Right ventricle myocardium inferior (tissue), 1 donor: Measurements from ENCODE around the gene BPIFA2. TPM values are rescaled to one million over a fixed set of nuclear protein-coding genes. Genes with fewer than 3 reads are reported as not detected.
"Not testable (repeated sequence)": the region's sequence is repeated elsewhere in the genome, so short reads cannot be mapped to it uniquely, and the experiment has no call there.

ENCODE experiments used
- ATAC-seq: fragments of 200-7000 bp; cut with Tn5 transposase; one replicate; pipeline ENCODE4 v1.9.1; 2020; ENCODE audit warnings: mild to moderate bottlenecking, moderate library complexity
- DNase-seq: peaks from one replicate; pipeline ENCODE4 v3.0.0; 2021; ENCODE audit errors: missing footprints
- intact Hi-C: fragments of 100-400 bp; cut with DNase I; formaldehyde crosslinking; loops from one replicate; pipeline ENCODE4 v1.11.0; 2022
- total RNA-seq: library from RNA; stranded (reverse); fragmentation: NEBNext Ultra II Directional; extraction: Animal tissue kit (Norgen Biotek cat#: 25700); gene quantifications from one replicate; pipeline ENCODE4 v1.2.1, GENCODE V29; 2021
- donor health status: DM: no; HTN: yes; CAD: no; lungs with severe emphysema.

BPIFA2 gene
- total RNA-seq, 1 donor from 2014 or later, result not detected

DNA sequence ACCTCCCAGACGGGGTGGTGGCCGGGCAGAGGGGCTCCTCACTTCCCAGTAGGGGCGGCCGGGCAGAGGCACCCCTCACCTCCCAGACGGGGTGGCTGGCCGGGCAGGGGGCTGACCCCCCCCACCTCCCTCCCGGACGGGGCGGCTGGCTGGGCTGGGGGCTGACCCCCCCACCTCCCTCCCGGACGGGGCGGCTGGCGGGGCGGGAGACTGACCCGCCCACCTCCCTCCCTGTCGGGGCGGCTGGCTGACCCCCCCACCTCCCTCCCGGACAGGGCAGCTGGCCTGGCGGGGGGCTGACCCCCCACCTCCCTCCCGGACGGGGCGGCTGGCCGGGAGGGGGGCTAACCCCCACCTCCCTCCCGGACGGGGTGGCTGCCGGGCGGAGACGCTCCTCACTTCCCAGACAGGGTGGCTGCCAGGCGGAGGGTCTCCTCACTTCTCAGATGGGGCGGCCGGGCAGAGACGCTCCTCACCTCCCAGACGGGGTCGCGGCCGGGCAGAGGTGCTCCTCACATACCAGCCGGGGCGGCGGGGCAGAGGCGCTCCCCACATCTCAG, 17.2 kb downstream of the BPIFA2 start:
- DNase-seq, result not testable (repeated sequence)

DNA sequence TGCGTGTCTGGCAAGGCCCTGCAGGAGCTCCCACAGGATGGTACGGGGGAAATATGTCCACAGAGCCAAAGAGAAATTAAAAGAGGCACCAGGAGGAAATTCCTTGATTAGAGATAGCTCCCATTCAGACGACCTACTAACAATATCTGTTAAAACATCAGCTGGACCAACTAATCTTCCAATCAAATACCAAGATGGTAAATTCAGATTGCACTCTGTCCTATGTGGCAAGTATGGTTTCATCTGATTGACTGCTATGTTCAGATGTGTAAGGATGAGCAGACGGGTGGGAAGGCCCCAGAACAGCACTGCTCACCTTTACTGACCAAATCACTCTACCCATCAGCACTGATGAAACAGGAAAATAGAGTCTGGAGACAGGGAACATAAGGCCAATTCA, 19.5 kb downstream of the BPIFA2 start:
- no peak for DNase-seq
- no peak for ATAC-seq
- intact Hi-C loops, result no loop called here

More for the DNA sequence above, 17.2 kb downstream of the BPIFA2 start:
- intact Hi-C loops, ATAC-seq: not testable (repeated sequence)

DNA sequence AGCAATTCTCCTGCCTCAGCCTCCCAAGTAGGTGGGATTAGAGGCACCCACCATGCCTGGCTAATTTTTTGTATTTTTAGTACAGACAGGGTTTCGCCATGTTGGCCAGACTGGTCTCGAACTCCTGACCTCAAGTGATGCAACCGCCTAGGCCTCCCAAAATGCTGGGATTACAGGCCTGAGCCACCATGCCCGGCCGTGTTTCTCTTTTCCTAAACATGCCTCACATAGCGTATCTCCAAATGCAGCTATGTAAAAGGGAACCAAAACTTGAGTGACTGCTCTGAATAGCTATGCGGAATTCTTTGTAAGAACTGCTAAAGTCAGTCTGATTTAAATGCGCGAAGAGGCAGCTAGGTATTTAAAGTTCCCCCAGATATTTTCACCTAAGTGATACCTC, 20.5 kb downstream of the BPIFA2 start:
- ATAC-seq (no peak), DNase-seq (no peak)
- intact Hi-C loops, result no loop called here

DNA sequence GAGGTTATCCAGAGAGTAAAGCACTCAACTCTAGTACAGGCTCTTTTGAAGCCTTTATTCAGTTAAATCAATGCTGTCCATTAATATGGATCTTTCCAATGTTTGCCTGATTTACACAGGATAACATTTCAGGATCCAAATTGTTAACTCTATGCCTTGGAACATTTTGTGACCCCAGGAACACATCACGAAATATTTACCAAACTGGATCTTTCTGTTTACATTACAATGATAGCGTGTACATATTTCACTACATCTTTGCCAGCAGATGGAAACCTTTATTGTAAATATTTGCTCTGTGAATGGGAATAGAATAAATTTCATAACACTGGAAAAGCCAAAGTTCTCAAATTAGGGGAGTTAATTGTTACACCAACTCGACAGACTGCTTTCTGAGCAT, 23.5 kb downstream of the BPIFA2 start:
- intact Hi-C loops, result no loop called here
- no peak for ATAC-seq
- no peak for DNase-seq

DNA sequence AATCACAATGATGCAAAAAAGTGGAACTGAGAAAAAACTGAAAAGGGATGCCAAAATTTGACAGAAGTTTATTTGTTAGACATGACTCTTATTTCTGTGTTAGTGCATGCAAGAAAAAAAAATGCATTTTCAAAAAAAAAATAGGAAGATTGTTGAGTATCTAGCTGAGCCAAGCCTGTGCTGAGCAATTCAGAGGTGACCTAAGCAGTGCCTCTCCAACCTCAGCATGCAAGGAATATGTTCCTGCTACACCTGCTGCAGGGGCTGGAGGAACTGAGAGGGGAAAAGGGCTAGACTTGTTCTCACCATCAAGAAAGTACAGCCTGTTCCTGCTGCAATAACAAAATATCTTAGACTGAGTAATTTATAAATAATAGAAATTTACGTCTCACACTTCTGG, 24.0 kb downstream of the BPIFA2 start:
- intact Hi-C loops, result no loop called here
- DNase-seq, result no peak
- ATAC-seq, result no peak

DNA sequence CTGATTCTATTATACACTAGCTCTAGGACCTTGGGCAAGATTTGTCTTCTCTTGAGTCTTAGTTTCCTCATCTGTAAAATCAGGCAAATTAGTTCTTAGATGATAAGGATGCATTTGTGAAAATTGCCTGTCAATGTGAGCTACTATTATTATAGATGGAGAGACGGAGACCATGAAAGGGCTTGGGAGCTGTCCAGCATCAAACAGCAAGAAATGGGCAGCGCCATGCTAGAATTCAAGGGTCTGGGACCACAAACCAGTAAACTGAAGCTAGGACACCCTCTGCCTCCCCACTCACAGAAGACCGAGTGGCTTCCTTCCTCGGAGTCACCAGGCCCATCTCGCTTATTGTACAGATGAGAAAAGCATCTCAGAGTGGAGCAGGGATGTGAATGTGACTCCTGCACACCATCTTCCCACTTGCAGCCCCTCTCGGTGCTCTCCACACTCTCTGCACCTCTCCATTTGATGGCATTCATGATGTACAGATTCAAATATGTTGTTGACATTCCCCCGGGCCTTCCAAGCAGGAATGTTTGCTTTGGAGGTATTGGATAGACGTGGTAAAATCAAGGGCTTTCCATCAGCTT, 25.0 kb downstream of the BPIFA2 start:
- DNase-seq (no peak), ATAC-seq (no peak)
- intact Hi-C loops, result no loop called here

DNA sequence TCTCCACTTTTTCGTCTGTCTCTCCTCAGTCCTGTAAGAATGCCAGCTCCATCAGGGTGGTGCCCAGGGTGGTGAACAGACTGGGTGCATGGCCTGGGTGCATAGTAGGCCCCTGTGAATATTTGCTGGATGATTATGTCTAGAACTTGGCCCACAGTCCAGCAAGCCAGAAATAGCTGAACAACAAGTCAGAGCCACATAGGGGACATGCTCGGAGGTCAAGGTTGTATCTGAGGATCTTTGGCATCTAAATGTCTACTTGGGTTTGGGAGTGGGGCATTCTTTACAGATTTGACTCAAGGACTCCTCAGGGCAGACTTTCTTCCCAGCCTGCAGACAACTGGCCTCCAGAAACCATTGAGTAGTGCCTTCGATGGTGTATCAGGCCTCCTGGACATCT, 31.1 kb downstream of the BPIFA2 start:
- intact Hi-C loops, result no loop called here
- DNase-seq (no peak), ATAC-seq (no peak)

DNA sequence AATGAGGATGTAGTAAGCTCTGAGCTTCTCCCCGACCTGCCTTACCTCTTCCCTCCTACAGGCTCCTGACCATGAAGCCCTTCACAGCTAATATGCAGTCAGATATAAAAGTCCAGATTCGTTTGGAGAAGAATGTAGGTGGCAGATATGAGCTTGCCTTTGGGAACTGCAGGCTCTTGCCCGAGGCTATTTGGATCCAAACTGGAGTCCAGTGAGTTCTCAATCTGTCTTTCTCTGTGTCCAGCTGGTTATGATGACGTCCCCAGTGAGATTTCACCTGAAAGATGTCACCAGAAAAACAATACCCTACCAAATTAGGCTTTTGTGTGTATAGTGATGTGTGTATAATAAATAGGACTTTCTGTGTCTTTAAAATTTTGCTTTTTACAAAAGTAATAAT, 34.5 kb downstream of the BPIFA2 start:
- ATAC-seq, result no peak
- no peak for DNase-seq
- intact Hi-C loops, result no loop called here

DNA sequence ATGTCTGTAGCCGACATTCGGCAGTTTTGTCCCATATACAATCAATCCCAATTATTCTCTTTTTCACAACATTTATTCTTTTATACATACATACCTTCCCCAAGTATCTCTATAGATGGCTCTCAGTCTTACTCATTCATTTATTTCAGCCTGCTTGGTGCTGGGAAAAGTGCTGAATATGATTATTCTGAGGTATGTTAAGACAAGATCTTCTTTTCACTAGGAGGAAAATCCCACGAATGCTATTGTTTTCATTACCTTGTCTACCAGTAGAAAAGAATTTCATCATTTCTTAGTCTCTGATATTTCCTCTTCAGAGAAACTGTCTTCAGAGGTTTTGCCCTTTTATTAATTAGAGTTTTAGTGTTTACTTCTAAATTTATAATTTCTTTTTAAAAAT, 35.5 kb downstream of the BPIFA2 start:
- DNase-seq (no peak), ATAC-seq (no peak)
- intact Hi-C loops, result no loop called here

DNA sequence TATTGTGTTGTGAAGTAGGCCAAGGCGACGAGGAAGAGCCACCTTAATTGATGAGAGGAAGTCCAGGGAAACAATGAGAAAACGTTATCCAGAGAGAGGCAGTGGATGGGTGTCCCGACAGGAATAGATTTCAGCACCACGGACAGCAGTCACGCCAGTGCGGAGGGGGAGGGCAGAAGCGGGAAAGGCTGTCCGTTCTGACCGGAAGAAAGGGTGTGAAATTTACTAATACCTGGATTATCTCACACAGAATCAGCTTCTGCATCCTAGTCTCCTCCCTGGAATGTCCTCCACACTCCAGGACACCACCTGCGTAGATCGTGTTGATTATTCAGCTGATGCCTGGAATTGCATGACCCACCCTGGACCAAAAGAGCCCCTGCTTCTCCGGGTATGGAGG, 41.8 kb downstream of the BPIFA2 start:
- ATAC-seq, result no peak
- intact Hi-C loops, result no loop called here
- no peak for DNase-seq

DNA sequence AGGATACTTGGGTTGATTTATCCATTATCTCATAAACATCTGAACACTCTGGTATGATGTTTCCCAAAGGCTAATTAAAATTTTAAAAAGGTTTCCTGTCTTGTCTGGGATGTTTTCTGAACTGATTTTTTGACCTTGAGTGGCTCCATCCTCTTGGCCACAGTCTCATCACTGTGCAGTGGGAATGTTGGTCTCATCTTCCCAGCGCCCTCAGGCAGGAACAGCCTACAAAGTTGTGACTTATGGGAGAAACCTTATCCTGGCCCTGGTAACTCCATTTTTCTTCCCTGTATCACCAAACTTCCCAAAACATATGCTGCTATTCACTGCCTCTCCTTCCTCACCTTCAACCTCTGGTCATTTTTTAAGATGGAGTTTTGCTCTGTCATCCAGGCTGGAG, 42.4 kb downstream of the BPIFA2 start:
- intact Hi-C loops, result no loop called here
- no peak for ATAC-seq
- no peak for DNase-seq

DNA sequence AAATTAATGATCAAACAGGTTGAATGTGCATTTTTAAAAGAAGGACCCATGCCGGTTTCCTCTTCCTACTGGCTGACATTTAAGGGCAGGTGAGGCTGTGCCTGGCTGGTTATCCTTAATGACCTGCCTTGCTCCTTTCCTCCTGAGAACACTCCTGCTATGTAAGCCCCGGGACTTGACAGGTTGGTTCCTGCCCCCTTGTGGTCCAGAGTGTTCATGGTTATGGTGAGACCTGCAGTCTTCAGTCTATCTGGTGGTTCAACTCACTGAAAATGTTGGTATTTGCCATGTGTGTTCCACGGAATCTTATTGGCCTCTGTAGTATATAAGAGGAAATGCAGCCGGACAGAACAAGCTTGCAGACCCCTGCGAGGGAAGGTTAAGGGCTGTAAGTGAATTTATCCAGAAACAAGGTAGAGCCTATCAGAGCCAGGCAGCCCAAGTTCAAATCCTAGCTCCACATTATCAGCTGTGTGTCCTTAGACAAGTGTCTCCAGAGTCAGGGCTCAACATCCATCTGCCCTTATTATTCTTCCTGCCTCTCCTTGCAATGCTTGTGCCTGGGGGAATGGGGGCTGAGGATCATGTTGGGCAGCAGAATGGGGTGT, 44.0 kb downstream of the BPIFA2 start:
- ATAC-seq, result no peak
- DNase-seq, result no peak
- intact Hi-C loops, result no loop called here

DNA sequence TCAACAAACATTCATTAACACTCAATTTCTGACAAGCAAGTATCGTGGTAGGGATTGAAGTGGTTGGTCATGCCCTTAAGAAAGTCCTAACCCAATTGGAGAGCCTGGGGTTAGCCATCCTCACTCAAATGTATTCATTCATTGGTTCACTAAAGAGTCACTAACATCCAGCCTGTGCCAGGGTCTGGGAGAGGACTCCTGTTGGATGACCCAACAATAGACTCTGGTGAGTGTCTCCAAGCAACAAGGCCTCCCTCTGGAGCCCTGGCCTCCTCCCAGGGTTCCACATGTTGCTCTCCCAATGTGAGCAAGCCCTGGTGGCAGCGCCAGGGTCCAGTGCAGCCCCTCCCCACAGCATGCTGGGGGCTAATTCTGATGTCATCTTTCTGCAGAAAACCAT, 49.1 kb downstream of the BPIFA2 start, which contains the start of gene BPIFA3:
Gene BPIFA3, plus strand, starts transcription at position 301 of the 400 bp plus-strand sequence. CDS start 185 bp downstream, outside the sequence.
- DNase-seq, result no peak
- intact Hi-C loops, result no loop called here
- ATAC-seq, result no peak

DNA sequence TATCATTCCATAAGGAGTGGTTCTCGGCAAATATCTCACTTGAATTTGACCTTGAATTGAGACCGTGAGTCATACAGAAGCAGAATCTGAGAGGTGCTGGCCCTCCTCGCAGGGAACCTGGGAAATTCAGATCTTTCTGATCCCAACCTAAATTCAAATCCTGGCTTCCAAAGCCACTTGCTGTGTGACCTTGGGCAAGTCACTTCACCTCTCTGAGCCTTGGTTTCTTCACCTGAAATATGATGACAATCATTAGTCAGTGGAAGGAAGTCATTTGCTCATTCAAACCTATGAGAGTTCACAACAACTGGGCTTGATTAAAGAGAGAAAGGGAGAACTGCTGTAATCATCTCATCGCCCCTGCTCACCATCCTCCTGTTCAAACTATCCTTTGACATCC, 56.4 kb downstream of the BPIFA2 start:
- DNase-seq (no peak), ATAC-seq (no peak)
- intact Hi-C loops, result loop anchor here (10.0 kb wide), 1 partner anchor 60 kb away; the partner anchor contains the start of gene BPIFB1

DNA sequence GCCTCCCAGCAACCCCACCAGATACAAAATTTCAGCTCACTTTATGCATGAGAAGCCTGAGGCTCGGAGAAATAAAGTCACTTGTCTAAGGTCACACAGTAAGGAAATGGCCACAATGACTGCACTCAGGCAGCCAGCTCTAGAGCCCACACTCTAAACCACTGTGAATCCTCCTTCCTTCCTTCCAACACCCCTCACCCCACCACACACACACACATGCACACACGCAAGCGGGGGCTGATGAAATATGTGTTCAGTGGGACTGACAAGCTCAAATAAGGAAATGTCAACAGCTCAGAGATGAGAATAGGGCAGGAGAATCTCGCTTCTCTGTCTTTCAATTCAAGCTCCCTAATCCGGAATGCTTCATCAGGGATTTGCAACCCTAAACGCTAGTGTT, 61.9 kb downstream of the BPIFA2 start:
- ATAC-seq, result no peak
- intact Hi-C loops, result loop anchor here (10.0 kb wide), 1 partner anchor 55 kb away; the partner anchor contains the start of gene BPIFB1
- DNase-seq, result no peak

Other genes with a start within 250 kb of the BPIFA2 start
- not detected for gene SUN5, start 163.7 kb upstream of the BPIFA2 start, total RNA-seq
- not detected for gene BPIFB2, start 160.5 kb upstream of the BPIFA2 start, total RNA-seq
- gene BPIFB6, start 136.5 kb upstream of the BPIFA2 start, total RNA-seq, result not detected
- not detected for gene BPIFB3, start 114.3 kb upstream of the BPIFA2 start, total RNA-seq
- not detected for gene BPIFB4, start 88.5 kb upstream of the BPIFA2 start, total RNA-seq
- gene BPIFA3, start 49.2 kb downstream of the BPIFA2 start, total RNA-seq, result not detected
- gene BPIFA1, start 67.8 kb downstream of the BPIFA2 start, total RNA-seq, result not detected
- not detected for gene BPIFB1, start 115.1 kb downstream of the BPIFA2 start, total RNA-seq
- gene CDK5RAP1, start 233.4 kb downstream of the BPIFA2 start, total RNA-seq, result 18.3 TPM